GM23338 (cell line): Measurements from ENCODE around the gene SQSTM1. TPM values are rescaled to one million over a fixed set of nuclear protein-coding genes. Genes with fewer than 3 reads are reported as not detected.

Experiments
- ATAC-seq: fragments of 200-7000 bp; cut with Tn5 transposase; 3 replicates; pipeline ENCODE4 v1.9.1; 2020
- DNase-seq: peaks from one replicate; pipeline ENCODE4 v3.0.0-alpha.2; 2015; ENCODE audit warnings: low spot score
- H2AFZ ChIP-seq: fragments of 200-600 bp; sonication (generic); 2 replicates; pipeline ENCODE4 v1.8.0; 2016; ENCODE audit warnings: antibody characterized with exemption, mild to moderate bottlenecking, moderate library complexity
- H3F3A ChIP-seq: fragments of 200-600 bp; sonication (generic); replicated peaks from 2 replicates; pipeline ENCODE4 v1.8.0; 2017; ENCODE audit warnings: antibody characterized with exemption, mixed run types, low read depth
- H3K27ac ChIP-seq: fragments of 200-600 bp; sonication (generic); 2 replicates; pipeline ENCODE4 v1.6.1; 2016; ENCODE audit warnings: low read depth
- H3K27me3 ChIP-seq: fragments of 200-600 bp; sonication (generic); 2 replicates; pipeline ENCODE4 v1.8.0; 2016; ENCODE audit warnings: mild to moderate bottlenecking, mixed run types, moderate library complexity; ENCODE audit not compliant: insufficient read depth
- H3K36me3 ChIP-seq: fragments of 200-600 bp; sonication (generic); 2 replicates; pipeline ENCODE4 v1.8.0; 2016; ENCODE audit warnings: mild to moderate bottlenecking; ENCODE audit not compliant: insufficient read depth
- H3K4me1 ChIP-seq: fragments of 200-600 bp; sonication (generic); 2 replicates; pipeline ENCODE4 v1.8.0; 2016; ENCODE audit warnings: mild to moderate bottlenecking, moderate library complexity; ENCODE audit not compliant: insufficient read depth
- H3K4me2 ChIP-seq: fragments of 200-600 bp; sonication (generic); 2 replicates; pipeline ENCODE4 v1.7.1; 2017; ENCODE audit warnings: mixed run types
- H3K4me3 ChIP-seq: fragments of 200-600 bp; sonication (generic); 2 replicates; pipeline ENCODE4 v1.6.1; 2016; ENCODE audit warnings: mixed run types
- H3K79me2 ChIP-seq: fragments of 200-600 bp; sonication (generic); replicated peaks from 2 replicates; pipeline ENCODE4 v1.8.0; 2017; ENCODE audit warnings: mild to moderate bottlenecking; ENCODE audit not compliant: insufficient read depth
- H3K9me2 ChIP-seq: fragments of 200-600 bp; sonication (generic); 2 replicates; pipeline ENCODE4 v1.8.0; 2017; ENCODE audit not compliant: insufficient read depth
- H4K20me1 ChIP-seq: fragments of 200-600 bp; sonication (generic); replicated peaks from 2 replicates; pipeline ENCODE4 v1.8.0; 2017; ENCODE audit warnings: mild to moderate bottlenecking; ENCODE audit not compliant: insufficient read depth
- H3K27ac Mint-ChIP-seq: 2 replicates; pipeline ENCODE4 v1.8.0; 2020; ENCODE audit warnings: inconsistent platforms, mild to moderate bottlenecking, moderate library complexity, mixed read lengths
- H3K27me3 Mint-ChIP-seq: 3 replicates; pipeline ENCODE4 v1.8.0; 2022; ENCODE audit warnings: low read depth, mild to moderate bottlenecking, moderate library complexity, mixed read lengths, inconsistent platforms; ENCODE audit not compliant: insufficient read depth, poor library complexity
- H3K36me3 Mint-ChIP-seq: 3 replicates; pipeline ENCODE4 v1.8.0; 2021; ENCODE audit warnings: low read depth, mild to moderate bottlenecking, inconsistent platforms, moderate library complexity, mixed read lengths
- H3K4me1 Mint-ChIP-seq: 3 replicates; pipeline ENCODE4 v1.8.0; 2020; ENCODE audit warnings: mild to moderate bottlenecking, inconsistent platforms, mixed read lengths
- H3K4me3 Mint-ChIP-seq: 3 replicates; pipeline ENCODE4 v1.8.0; 2021; ENCODE audit warnings: moderate library complexity, mild to moderate bottlenecking, inconsistent platforms, mixed read lengths
- H3K9me3 Mint-ChIP-seq: 3 replicates; pipeline ENCODE4 v1.8.0; 2020; ENCODE audit warnings: moderate library complexity, mild to moderate bottlenecking, inconsistent platforms, mixed read lengths
- CREB1 ChIP-seq: fragments of 250-450 bp; sonication (Bioruptor Pico); IDR thresholded peaks from 2 replicates; pipeline ENCODE4 v1.5.0; 2020; ENCODE audit warnings: low read depth, mild to moderate bottlenecking, moderate library complexity
- EZH2 ChIP-seq: fragments of 200-600 bp; sonication (generic); IDR thresholded peaks from one replicate; pipeline ENCODE4 v1.8.0; 2017; ENCODE audit warnings: antibody characterized with exemption, mild to moderate bottlenecking, low read depth; ENCODE audit not compliant: unreplicated experiment
- STAT1 ChIP-seq: IDR thresholded peaks from one replicate; pipeline ENCODE4 v1.6.1; 2016; ENCODE audit warnings: antibody characterized with exemption; ENCODE audit not compliant: unreplicated experiment
- ZNF331 ChIP-seq: fragments of 250-450 bp; sonication (Bioruptor Pico); IDR thresholded peaks from 2 replicates; pipeline ENCODE4 v1.5.0; 2020; ENCODE audit warnings: low read depth, mild to moderate bottlenecking, moderate library complexity
- ZNF462 ChIP-seq: fragments of 250-450 bp; sonication (Bioruptor Pico); IDR thresholded peaks from 2 replicates; pipeline ENCODE4 v1.5.0; 2020; ENCODE audit warnings: mild to moderate bottlenecking, moderate library complexity
- polyA plus RNA-seq: library from polyadenylated mRNA; unstranded; fragments of >200 nt; fragmentation: Nextera tagmentation; extraction: Ambion mirVana; gene quantifications from 2 replicates; pipeline ENCODE4 v1.2.1, GENCODE V29; 2016
- total RNA-seq: library from RNA; depleted of rRNA; stranded (reverse); fragments of >200 nt; shearing (Covaris generic); gene quantifications from 2 replicates; pipeline ENCODE4 v1.2.3, GENCODE V29; 2014

The SQSTM1 gene
- total and polyA plus RNA-seq, 2 experiments from 2014 or later = 58.0 to 92.6 TPM

GRCh38 chr5:179879003-179879689 is 58.4 kb downstream of the SQSTM1 start (continued):
- no peak for TF ChIP-seq ZNF462 (CRISPR knock-in tag)
- no peak for TF ChIP-seq EZH2
- TF ChIP-seq CREB1 = no peak
- TF ChIP-seq ZNF331 (CRISPR knock-in tag) = no peak

GRCh38 chr5:179879690-179880010 is 58.9 kb downstream of the SQSTM1 start:
- peaks cover 47% of the 10 kb centered on the region for H3K36me3 Mint-ChIP-seq
- H4K20me1 ChIP-seq = no peaks in the 10 kb centered on the region

More at GRCh38 chr5:179879690-179880010, 58.9 kb downstream of the SQSTM1 start:
- Mint-ChIP-seq H3K27ac (no peak overlapping the region), H3K4me3 (no peak overlapping the region), H3K9me3 (peaks cover 28% of the 10 kb centered on the region), H3K4me1 (no peaks in the 10 kb centered on the region), H3K27me3 (peaks cover 4% of the 10 kb centered on the region)
- Histone ChIP-seq H2AFZ (no peak overlapping the region), H3K27me3 (no peaks in the 10 kb centered on the region), H3K36me3 (peaks cover 20% of the 10 kb centered on the region), H3K79me2 (no peaks in the 10 kb centered on the region), H3K4me2 (no peak overlapping the region), H3K4me1 (no peaks in the 10 kb centered on the region), H3K27ac (no peak overlapping the region), H3K4me3 (no peak overlapping the region), H3K9me2 (0 out of 2 replicates have a peak, but pooled peaks cover 2% of the 10 kb centered on the region), H3F3A (no peaks in the 10 kb centered on the region)
- ATAC-seq (no peak), DNase-seq (no peak)
- TF ChIP-seq STAT1 = no peak
- no peak for TF ChIP-seq EZH2
